Subcutaneous adipose tissue (tissue), 4 donors: ENCODE results near the gene ARHGAP45. TPM values are rescaled to one million over a fixed set of nuclear protein-coding genes. Genes with fewer than 3 reads are reported as not detected.

Experiments
- CTCF ChIP-seq: fragments of 450-650 bp; IDR thresholded peaks from one replicate; pipeline ENCODE4 v1.5.1; 2016; ENCODE audit warnings: low read depth, mild to moderate bottlenecking, control low read depth, antibody characterized with exemption, moderate library complexity
- total RNA-seq, 4 donors: library from RNA; depleted of rRNA; stranded (reverse); fragments of >200 nt; gene quantifications; one replicate each; pipeline ENCODE4 v1.1.0, GENCODE V29; 2016

Gene ARHGAP45
- total RNA-seq, 4 donors from 2014 or later = 31.3 to 52.5 (median 44.0) TPM

GRCh38 chr19:1025960-1026782 is 40.8 kb upstream of the ARHGAP45 start, which contains the start of gene CNN2:
TSS of gene CNN2 (plus strand) at chr19:1026608. CDS start at chr19:1026662, 54 bp downstream.
- TF ChIP-seq CTCF = no peak

GRCh38 chr19:1026783-1027649 is 40.0 kb upstream of the ARHGAP45 start:
- TF ChIP-seq CTCF = no peak

- no peak for TF ChIP-seq CTCF
Observed at GRCh38 chr19:1027650-1028061, 39.3 kb upstream of the ARHGAP45 start.

DNA sequence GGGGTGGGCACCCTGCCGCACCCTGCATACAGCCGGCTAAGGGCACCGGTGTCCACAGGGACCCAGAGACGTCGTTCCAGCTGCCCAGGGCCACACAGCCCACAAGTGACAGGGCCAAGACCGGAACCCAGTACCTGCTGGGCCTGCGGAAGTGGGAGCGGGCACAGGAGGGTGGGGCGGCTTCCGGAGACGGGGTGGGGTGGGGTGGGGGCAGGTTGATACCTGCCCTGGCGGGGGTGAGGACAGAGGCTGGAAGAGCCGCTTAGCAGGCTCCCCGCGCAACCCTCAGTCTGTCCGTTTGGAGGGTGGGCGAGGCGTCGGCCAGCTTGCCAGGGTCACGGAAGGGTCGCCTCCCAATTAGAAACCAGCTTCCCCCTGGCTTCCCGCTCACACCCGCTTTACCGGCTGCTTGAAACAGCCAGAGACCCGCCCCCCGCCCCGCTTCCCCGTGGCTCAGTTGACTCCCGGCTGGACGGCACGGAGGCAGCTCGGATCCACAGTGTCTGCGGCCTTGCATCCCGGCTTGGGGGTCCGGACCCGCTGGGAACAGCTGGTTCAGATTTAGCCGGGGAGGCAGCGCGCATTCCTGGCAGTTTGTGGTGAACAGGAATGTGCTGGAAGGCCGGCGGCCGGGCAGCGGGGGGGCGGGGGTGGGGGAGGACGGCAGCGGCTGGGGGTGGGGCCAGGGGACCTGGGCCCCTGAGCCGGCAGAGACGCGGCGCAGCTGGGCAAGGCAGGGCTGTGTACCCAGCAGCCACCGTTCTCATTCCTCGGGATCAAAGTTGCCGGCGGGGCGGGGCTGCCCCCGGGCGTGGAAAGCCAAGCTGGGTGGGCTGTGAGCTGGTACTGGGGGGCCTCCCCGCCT is 38.7 kb upstream of the ARHGAP45 start:
- TF ChIP-seq CTCF = no peak

GRCh38 chr19:1032264-1032867 is 34.6 kb upstream of the ARHGAP45 start:
- TF ChIP-seq CTCF = no peak

DNA sequence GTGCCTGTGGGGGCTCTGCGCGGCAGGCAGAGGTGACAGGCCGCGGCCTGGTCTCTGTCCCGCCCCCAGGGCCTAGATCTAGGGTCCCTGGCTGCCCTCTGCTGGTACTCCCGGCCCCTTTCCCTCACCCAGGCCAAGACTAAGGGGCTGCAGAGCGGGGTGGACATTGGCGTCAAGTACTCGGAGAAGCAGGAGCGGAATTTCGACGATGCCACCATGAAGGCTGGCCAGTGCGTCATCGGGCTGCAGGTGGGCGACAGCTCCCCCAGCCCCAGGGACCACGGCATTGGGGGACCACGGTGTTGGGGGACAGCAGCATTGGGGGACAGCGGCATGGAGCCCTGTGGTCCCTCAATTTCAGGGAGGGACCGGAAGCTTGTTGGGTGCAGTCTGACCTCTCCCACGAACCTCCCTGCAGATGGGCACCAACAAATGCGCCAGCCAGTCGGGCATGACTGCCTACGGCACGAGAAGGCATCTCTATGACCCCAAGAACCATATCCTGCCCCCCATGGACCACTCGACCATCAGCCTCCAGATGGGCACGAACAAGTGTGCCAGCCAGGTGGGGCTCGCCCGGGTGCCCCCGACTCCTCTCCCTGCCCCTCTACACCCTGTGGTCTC is 30.9 kb upstream of the ARHGAP45 start:
- no peak for TF ChIP-seq CTCF
